GM12873 (cell line): Measurements from ENCODE around the gene PIP5K1C.

Source experiments
- TF ChIP-seq, protein P1 (sequence below): IDR thresholded peaks from 2 replicates; pipeline ENCODE4 v1.5.1; 2012; ENCODE audit warnings: low read depth, mild to moderate bottlenecking, moderate library complexity, low read length, control low read depth; ENCODE audit not compliant: insufficient read depth; ENCODE audit errors: missing control alignments

The PIP5K1C gene

GRCh38 chr19:3738477-3739220 is 38.4 kb upstream of the PIP5K1C start:
- TF ChIP-seq, protein P1, sequence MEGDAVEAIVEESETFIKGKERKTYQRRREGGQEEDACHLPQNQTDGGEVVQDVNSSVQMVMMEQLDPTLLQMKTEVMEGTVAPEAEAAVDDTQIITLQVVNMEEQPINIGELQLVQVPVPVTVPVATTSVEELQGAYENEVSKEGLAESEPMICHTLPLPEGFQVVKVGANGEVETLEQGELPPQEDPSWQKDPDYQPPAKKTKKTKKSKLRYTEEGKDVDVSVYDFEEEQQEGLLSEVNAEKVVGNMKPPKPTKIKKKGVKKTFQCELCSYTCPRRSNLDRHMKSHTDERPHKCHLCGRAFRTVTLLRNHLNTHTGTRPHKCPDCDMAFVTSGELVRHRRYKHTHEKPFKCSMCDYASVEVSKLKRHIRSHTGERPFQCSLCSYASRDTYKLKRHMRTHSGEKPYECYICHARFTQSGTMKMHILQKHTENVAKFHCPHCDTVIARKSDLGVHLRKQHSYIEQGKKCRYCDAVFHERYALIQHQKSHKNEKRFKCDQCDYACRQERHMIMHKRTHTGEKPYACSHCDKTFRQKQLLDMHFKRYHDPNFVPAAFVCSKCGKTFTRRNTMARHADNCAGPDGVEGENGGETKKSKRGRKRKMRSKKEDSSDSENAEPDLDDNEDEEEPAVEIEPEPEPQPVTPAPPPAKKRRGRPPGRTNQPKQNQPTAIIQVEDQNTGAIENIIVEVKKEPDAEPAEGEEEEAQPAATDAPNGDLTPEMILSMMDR: no peak

- TF ChIP-seq, protein P1: no peak
These were observed 37.4 kb upstream of the PIP5K1C start for GRCh38 chr19:3737487-3738205.

GRCh38 chr19:3736106-3736724 is 35.9 kb upstream of the PIP5K1C start:
- TF ChIP-seq, protein P1: no peak

DNA sequence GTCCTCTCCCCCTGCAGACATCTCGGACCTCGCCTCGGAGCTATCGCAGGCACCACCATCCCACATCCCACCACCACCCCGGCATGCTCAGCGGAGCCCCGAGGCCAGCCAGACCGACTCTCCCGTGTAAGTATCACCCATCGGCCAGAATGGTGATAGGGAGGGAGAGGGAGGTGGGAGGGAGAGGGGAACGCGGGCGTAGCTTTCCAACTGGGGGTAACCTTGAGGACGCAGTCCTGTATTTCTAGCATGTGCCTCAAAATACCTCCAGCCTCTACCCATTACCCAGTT is 34.0 kb upstream of the PIP5K1C start:
- TF ChIP-seq, protein P1: no peak

- TF ChIP-seq, protein P1: no peak
These were observed 33.5 kb upstream of the PIP5K1C start for GRCh38 chr19:3733549-3734309.

DNA sequence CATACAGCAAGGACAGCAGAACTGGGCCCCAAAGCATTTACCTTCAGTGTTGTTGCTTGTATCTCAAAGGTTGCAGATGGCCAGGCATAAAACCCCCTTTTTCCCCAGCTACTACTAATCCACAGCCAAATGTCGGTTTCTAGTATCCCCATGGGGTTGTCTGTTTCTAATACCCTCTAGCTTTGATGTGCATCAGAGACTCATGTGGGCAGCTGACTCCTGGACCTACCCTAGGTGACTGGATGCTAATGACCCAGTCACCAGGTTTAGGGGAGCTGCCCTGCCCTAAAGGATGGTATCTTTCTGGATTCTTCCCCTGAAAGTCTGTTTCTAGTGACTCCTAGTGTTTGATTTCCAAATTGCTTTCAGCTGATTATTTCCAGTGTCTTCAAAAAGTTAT is 31.8 kb upstream of the PIP5K1C start:
- TF ChIP-seq, protein P1: no peak
